A673 (cell line): Measurements from ENCODE around the gene FGF11.

Source experiments
- CTCF ChIP-seq: fragments of 300-800, 200-600 bp; sonication (generic); conservative IDR thresholded peaks from 2 replicates; pipeline ENCODE4 v1.5.1; 2017; ENCODE audit warnings: low read depth, mild to moderate bottlenecking, antibody characterized with exemption, low read length, moderate library complexity, mixed read lengths
- EZH2 ChIP-seq: fragments of 200-600 bp; sonication (generic); IDR thresholded peaks from 2 replicates; pipeline ENCODE4 v1.6.1; 2017; ENCODE audit warnings: borderline replicate concordance, low read depth, mild to moderate bottlenecking, mixed read lengths, antibody characterized with exemption, low read length; ENCODE audit not compliant: poor library complexity, severe bottlenecking

GRCh38 chr17:7423679-7424078 lies 15.6 kb upstream of the FGF11 start:
- TF ChIP-seq CTCF (no peak), EZH2 (no peak)
